ENCODE measurements around the gene KIAA0825.
"Not testable (repeated sequence)": the region's sequence is repeated elsewhere in the genome, so short reads cannot be mapped to it uniquely, and the experiment has no call there.

Gene KIAA0825

GRCh38 chr5:94374336-94374735 lies 244.1 kb downstream of the KIAA0825 start:
- DNase-seq: no peak

GRCh38 chr5:94367900-94368299 lies 250.5 kb downstream of the KIAA0825 start:
- no peak for DNase-seq

GRCh38 chr5:94366811-94367210 lies 251.6 kb downstream of the KIAA0825 start:
- DNase-seq: peak in 2 of 4 experiments; percentile 22 to 25

GRCh38 chr5:94362857-94363256 lies 255.5 kb downstream of the KIAA0825 start:
- DNase-seq: no peak

- no peak for DNase-seq
Measured at GRCh38 chr5:94361832-94362796, 256.3 kb downstream of the KIAA0825 start.

GRCh38 chr5:94361161-94361560 lies 257.2 kb downstream of the KIAA0825 start:
- DNase-seq: no peak

GRCh38 chr5:94360382-94361130 lies 257.8 kb downstream of the KIAA0825 start:
- DNase-seq: no peak

GRCh38 chr5:94359880-94360279 lies 258.5 kb downstream of the KIAA0825 start:
- no peak for DNase-seq

GRCh38 chr5:94355811-94356210 lies 262.6 kb downstream of the KIAA0825 start:
- no peak for DNase-seq

GRCh38 chr5:94354837-94355485 lies 263.4 kb downstream of the KIAA0825 start:
- DNase-seq: not testable (repeated sequence)

GRCh38 chr5:94353605-94354004 lies 264.8 kb downstream of the KIAA0825 start:
- DNase-seq: no peak

- DNase-seq: no peak
Measured at GRCh38 chr5:94347130-94347529, 271.3 kb downstream of the KIAA0825 start.

- no peak for DNase-seq
Measured at GRCh38 chr5:94345257-94345656, 273.1 kb downstream of the KIAA0825 start.

GRCh38 chr5:94337617-94338016 lies 280.8 kb downstream of the KIAA0825 start:
- DNase-seq: no peak

- DNase-seq: no peak
Measured at GRCh38 chr5:94335936-94336335, 282.5 kb downstream of the KIAA0825 start.

GRCh38 chr5:94329115-94329514 lies 289.3 kb downstream of the KIAA0825 start:
- no peak for DNase-seq

GRCh38 chr5:94326586-94326985 lies 291.8 kb downstream of the KIAA0825 start:
- no peak for DNase-seq

- DNase-seq: no peak
Measured at GRCh38 chr5:94316916-94317838, 301.2 kb downstream of the KIAA0825 start.

GRCh38 chr5:94314460-94315131 lies 303.8 kb downstream of the KIAA0825 start:
- no peak for DNase-seq

- DNase-seq: no peak
Measured at GRCh38 chr5:94313696-94314095, 304.7 kb downstream of the KIAA0825 start.

GRCh38 chr5:94313188-94313587 lies 305.2 kb downstream of the KIAA0825 start:
- DNase-seq: no peak
